OCI-LY7 (cell line): Measurements from ENCODE around the gene DOCK3. TPM values are rescaled to one million over a fixed set of nuclear protein-coding genes. Genes with fewer than 3 reads are reported as not detected.
"Not testable (repeated sequence)": the region's sequence is repeated elsewhere in the genome, so short reads cannot be mapped to it uniquely, and the experiment has no call there.

Experiments used
- BruUV-seq: library from RNA; stranded (reverse); fragments of 400-500 nt; replicated peaks from 2 replicates; lab custom pipeline; 2021; lab: Mats Ljungman, UMichigan
- CTCF ChIA-PET: fragments of 300-600 bp; sonication (Branson Sonifier 250); formaldehyde crosslinking; loops from one replicate; lab custom pipeline; 2022; ENCODE audit warnings: antibody characterized with exemption; ENCODE audit not compliant: unreplicated experiment; lab: Charles Lee
- POLR2A ChIA-PET: fragments of 300-600 bp; sonication (Branson Sonifier 250); formaldehyde crosslinking; loops from one replicate; lab custom pipeline; 2022; ENCODE audit warnings: antibody characterized with exemption; lab: Charles Lee
- DNase-seq: peaks from one replicate; pipeline ENCODE4 v3.0.0-alpha.2; 2015; ENCODE audit warnings: low spot score
- H2AFZ ChIP-seq: fragments of 200-600 bp; sonication (generic), shearing (Covaris generic); 2 replicates; pipeline ENCODE4 v1.6.1; 2014; ENCODE audit warnings: mild to moderate bottlenecking, antibody characterized with exemption, low read length, moderate library complexity
- H3K27ac ChIP-seq: fragments of 200-600 bp; sonication (generic); 2 replicates; pipeline ENCODE4 v1.5.1; 2014; ENCODE audit warnings: mixed run types, low read depth, mild to moderate bottlenecking, moderate library complexity, low read length, inconsistent platforms; ENCODE audit not compliant: poor library complexity, severe bottlenecking
- H3K36me3 ChIP-seq: fragments of 200-600 bp; sonication (generic); 2 replicates; pipeline ENCODE4 v1.6.1; 2014; ENCODE audit warnings: mild to moderate bottlenecking, antibody characterized with exemption, low read length, moderate library complexity, mixed read lengths; ENCODE audit not compliant: insufficient read depth
- H3K4me1 ChIP-seq: fragments of 200-600 bp; sonication (generic); 2 replicates; pipeline ENCODE4 v1.5.1; 2014; ENCODE audit warnings: mild to moderate bottlenecking, low read length; ENCODE audit not compliant: insufficient read depth, poor library complexity, severe bottlenecking
- H3K4me2 ChIP-seq: fragments of 200-600 bp; sonication (generic); 2 replicates; pipeline ENCODE4 v1.6.1; 2014; ENCODE audit warnings: mild to moderate bottlenecking, low read length
- H3K4me3 ChIP-seq: fragments of 200-600 bp; sonication (generic); 2 replicates; pipeline ENCODE4 v1.5.1; 2014; ENCODE audit warnings: mild to moderate bottlenecking, low read depth, low read length; ENCODE audit not compliant: poor library complexity, severe bottlenecking
- H3K79me2 ChIP-seq: fragments of 200-600 bp; sonication (generic); 2 replicates; pipeline ENCODE4 v1.6.1; 2016; ENCODE audit warnings: low read depth, mild to moderate bottlenecking, low read length, moderate library complexity, mixed read lengths; ENCODE audit not compliant: insufficient read depth
- H3K9me2 ChIP-seq: fragments of 200-600 bp; sonication (generic); 2 replicates; pipeline ENCODE4 v1.6.1; 2016; ENCODE audit warnings: mild to moderate bottlenecking, low read length, mixed read lengths; ENCODE audit not compliant: insufficient read depth
- H3K9me3 ChIP-seq: fragments of 200-600 bp; sonication (generic); 2 replicates; pipeline ENCODE4 v1.6.1; 2014; ENCODE audit warnings: mild to moderate bottlenecking, mixed run types, low read length, mixed read lengths
- H4K20me1 ChIP-seq: fragments of 200-600 bp; sonication (generic); 2 replicates; pipeline ENCODE4 v1.6.1; 2014; ENCODE audit warnings: mild to moderate bottlenecking, antibody characterized with exemption, low read length, moderate library complexity, mixed read lengths; ENCODE audit not compliant: insufficient read depth
- CTCF ChIP-seq: fragments of 200-600 bp; sonication (generic); conservative IDR thresholded peaks from 2 replicates; pipeline ENCODE4 v1.5.1; 2014; ENCODE audit warnings: mild to moderate bottlenecking, antibody characterized with exemption, low read length, moderate library complexity, mixed read lengths
- EZH2phosphoT487 ChIP-seq: fragments of 200-600 bp; sonication (generic); IDR thresholded peaks from 2 replicates; pipeline ENCODE4 v1.6.1; 2018; ENCODE audit warnings: low read depth, borderline replicate concordance, mild to moderate bottlenecking, mixed run types, antibody characterized with exemption, low read length, moderate library complexity, mixed read lengths
- intact Hi-C: fragments of 100-400 bp; cut with micrococcal nuclease; formaldehyde crosslinking; loops from one replicate; pipeline ENCODE4 v1.10.0; 2022; ENCODE audit not compliant: unreplicated experiment
- total RNA-seq, 2 experiments: library from RNA; depleted of rRNA in 1 of 2; stranded (reverse); fragments of >200 nt in 1 of 2; shearing (Covaris generic) in 1 of 2; gene quantifications; 2 replicates each; pipeline ENCODE4 v1.2.3, GENCODE V29; 2014 to 2022

The DOCK3 gene
- total RNA-seq, 2 experiments from 2014 or later: not detected

- intact Hi-C loops: no loop called here
- H3K4me2 ChIP-seq: no peak overlapping the region
- H3K36me3 ChIP-seq: no peaks in the 10 kb centered on the region
- H4K20me1 ChIP-seq: no peaks in the 10 kb centered on the region
- no peaks in the 10 kb centered on the region for H3K79me2 ChIP-seq
- no peaks in the 10 kb centered on the region for H3K9me3 ChIP-seq
- H3K9me2 ChIP-seq: no peaks in the 10 kb centered on the region
- ChIA-PET CTCF (no interaction called here), POLR2A (no interaction called here)
- no peak overlapping the region for H3K4me3 ChIP-seq
- H2AFZ ChIP-seq: no peak overlapping the region
- H3K4me1 ChIP-seq: no peaks in the 10 kb centered on the region
- DNase-seq: no peak
- TF ChIP-seq EZH2phosphoT487 (no peak), CTCF (no peak)
- BruUV-seq: no TSS peak
- no peak overlapping the region for H3K27ac ChIP-seq
Observed at GRCh38 chr3:51075221-51075775, 400.6 kb downstream of the DOCK3 start.

DNA sequence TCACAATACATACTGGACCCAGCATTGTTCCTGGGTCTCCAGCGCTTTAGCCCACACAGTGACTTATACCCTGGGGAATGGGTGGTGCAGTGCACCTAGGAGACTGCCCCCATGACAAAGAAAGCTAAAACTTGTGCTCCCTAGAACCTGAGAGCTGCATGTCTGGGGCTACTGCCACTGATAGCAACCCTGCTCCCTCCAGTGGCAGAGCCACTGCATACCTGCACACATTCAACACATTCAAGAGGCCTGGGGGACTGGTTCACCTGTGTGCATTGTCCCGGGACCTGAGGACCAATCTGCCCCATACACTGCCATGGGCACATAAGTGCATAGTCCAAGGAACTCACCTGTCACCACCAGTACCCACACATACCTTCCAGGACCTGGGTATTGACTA, 407.6 kb downstream of the DOCK3 start:
- no peak overlapping the region for H2AFZ ChIP-seq
- no peak overlapping the region for H3K27ac ChIP-seq
- H4K20me1 ChIP-seq: no peaks in the 10 kb centered on the region
- H3K4me3 ChIP-seq: no peak overlapping the region
- DNase-seq: no peak
- H3K36me3 ChIP-seq: no peaks in the 10 kb centered on the region
- H3K4me1 ChIP-seq: no peaks in the 10 kb centered on the region
- H3K4me2 ChIP-seq: no peak overlapping the region
- BruUV-seq: no TSS peak
- CTCF ChIA-PET: no interaction called here
- intact Hi-C loops: no loop called here
- H3K9me2 ChIP-seq: no peaks in the 10 kb centered on the region
- no peak for TF ChIP-seq CTCF
- no peak for TF ChIP-seq EZH2phosphoT487
- H3K79me2 ChIP-seq: no peaks in the 10 kb centered on the region
- H3K9me3 ChIP-seq: 0 out of 2 replicates have a peak, but pooled peaks cover 11% of the 10 kb centered on the region
- POLR2A ChIA-PET: no interaction called here

- no peaks in the 10 kb centered on the region for H4K20me1 ChIP-seq
- H3K36me3 ChIP-seq: no peaks in the 10 kb centered on the region
- H2AFZ ChIP-seq: no peak overlapping the region
- intact Hi-C loops: no loop called here
- DNase-seq: no peak
- H3K9me3 ChIP-seq: 0 out of 2 replicates have a peak, but pooled peaks cover 11% of the 10 kb centered on the region
- no peaks in the 10 kb centered on the region for H3K9me2 ChIP-seq
- no peak overlapping the region for H3K4me3 ChIP-seq
- H3K4me1 ChIP-seq: no peaks in the 10 kb centered on the region
- ChIA-PET CTCF (no interaction called here), POLR2A (no interaction called here)
- H3K79me2 ChIP-seq: no peaks in the 10 kb centered on the region
- no peak overlapping the region for H3K27ac ChIP-seq
- TF ChIP-seq EZH2phosphoT487 (no peak), CTCF (no peak)
- H3K4me2 ChIP-seq: no peak overlapping the region
- no TSS peak for BruUV-seq
Observed at GRCh38 chr3:51083490-51083889, 408.8 kb downstream of the DOCK3 start.

DNA sequence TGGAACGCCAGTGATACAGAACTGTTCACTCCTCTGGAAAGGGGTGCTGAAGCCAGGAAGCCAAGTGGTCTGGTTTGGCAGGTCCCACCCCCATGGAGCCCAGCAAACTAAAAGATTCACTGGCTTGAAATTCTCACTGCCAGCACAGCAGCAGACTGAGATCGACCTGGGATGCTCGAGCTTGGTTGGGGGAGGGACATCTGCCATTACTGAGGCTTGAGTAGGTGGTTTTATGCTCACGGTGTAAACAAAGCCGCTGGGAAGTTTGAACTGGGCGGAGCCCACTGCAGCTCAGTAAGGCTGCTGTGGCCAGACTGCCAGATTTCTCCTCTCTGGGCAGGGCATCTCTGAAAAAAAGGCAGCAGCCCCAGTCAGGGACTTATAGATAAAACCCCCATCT, 417.4 kb downstream of the DOCK3 start:
- H3K9me2 ChIP-seq, H3K79me2 ChIP-seq, BruUV-seq, H3K4me3 ChIP-seq, H3K27ac ChIP-seq, H3K4me2 ChIP-seq, H3K4me1 ChIP-seq, H4K20me1 ChIP-seq, H3K36me3 ChIP-seq, intact Hi-C loops, H3K9me3 ChIP-seq, DNase-seq, H2AFZ ChIP-seq, CTCF ChIA-PET, POLR2A ChIA-PET: not testable (repeated sequence)
